NOMO-1 treated with DMSO at 0.1 percent for 48 hours (cell line): Measurements from ENCODE around the gene RUNDC1.

Experiments
- DNase-seq: peaks from one replicate; lab custom pipeline; 2025; ENCODE audit not compliant: unreplicated experiment; lab: John Stamatoyannopoulos, UW

Gene RUNDC1

GRCh38 chr17:43039646-43040045, 59.3 kb downstream of the RUNDC1 start:
- DNase-seq = no peak

- no peak for DNase-seq
Observed at GRCh38 chr17:43040655-43041054, 60.3 kb downstream of the RUNDC1 start.

- DNase-seq = no peak
Observed at GRCh38 chr17:43042025-43042628, 61.8 kb downstream of the RUNDC1 start.
